Adrenal gland (tissue), 5 donors: ENCODE data around the gene CEP104.

ENCODE experiments used
- CTCF ChIP-seq, 6 experiments: fragments of 450-650 bp in 4 of 6; fragments of 200-600 bp in 2 of 6; sonication (generic) in 1 of 6; IDR thresholded peaks; 1 replicate in 5 of 6; 2 replicates in 1 of 6; pipeline versions ENCODE4 v1.5.1 to v1.8.0; 2016 to 2021; ENCODE audit warnings: antibody characterized with exemption in 6 of 6, mild to moderate bottlenecking in 2 of 6, moderate library complexity in 1 of 6
- POLR2A ChIP-seq, 2 donors: fragments of 450-650 bp; IDR thresholded peaks; one replicate each; pipeline ENCODE4 v1.6.1; 2017; ENCODE audit warnings: antibody characterized with exemption in 2 of 2, mild to moderate bottlenecking in 2 of 2, moderate library complexity in 1 of 2
- donor health status: DM: no; HTN: no; CAD: no.

- TF ChIP-seq CTCF (IDR thresholded peaks at IDR 0.05) (no peak), POLR2A (IDR thresholded peaks at IDR 0.05) (no peak)
Observed at GRCh38 chr1:3847081-3847480, 9.9 kb downstream of the CEP104 start.
